Upper lobe of right lung (tissue), 1 donor: Measurements from ENCODE around the gene PDCD6IP. TPM values are rescaled to one million over a fixed set of nuclear protein-coding genes. Genes with fewer than 3 reads are reported as not detected.

Experiments
- ATAC-seq: fragments of 200-7000 bp; cut with Tn5 transposase; one replicate; pipeline ENCODE4 v1.9.1; 2020; ENCODE audit warnings: mild to moderate bottlenecking, moderate library complexity
- DNase-seq: peaks from one replicate; pipeline ENCODE4 v3.0.0-alpha.2; 2020
- H3K27ac ChIP-seq: fragments of 200-600 bp; one replicate; pipeline ENCODE4 v1.8.0; 2022
- H3K27me3 ChIP-seq: fragments of 200-600 bp; one replicate; pipeline ENCODE4 v1.8.0; 2022; ENCODE audit warnings: mild to moderate bottlenecking
- H3K36me3 ChIP-seq: fragments of 200-600 bp; one replicate; pipeline ENCODE4 v1.8.0; 2022
- H3K4me1 ChIP-seq: fragments of 200-600 bp; one replicate; pipeline ENCODE4 v1.8.0; 2022
- H3K4me3 ChIP-seq: fragments of 200-600 bp; one replicate; pipeline ENCODE4 v1.8.0; 2022; ENCODE audit warnings: mild to moderate bottlenecking
- H3K9me3 ChIP-seq: fragments of 200-600 bp; one replicate; pipeline ENCODE4 v1.8.0; 2022
- CTCF ChIP-seq: fragments of 200-600 bp; IDR thresholded peaks from one replicate; pipeline ENCODE4 v1.8.0; 2022; ENCODE audit warnings: antibody characterized with exemption
- intact Hi-C: fragments of 100-400 bp; cut with DNase I; formaldehyde crosslinking; loops from one replicate; pipeline ENCODE4 v1.11.0; 2022
- total RNA-seq: library from RNA; stranded (reverse); fragmentation: NEBNext Ultra II Directional; extraction: Animal tissue kit (Norgen Biotek cat#: 25700); gene quantifications from one replicate; pipeline ENCODE4 v1.2.1, GENCODE V29; 2021
- donor health status: DM: no; HTN: yes; CAD: no; lungs with severe emphysema.

Gene PDCD6IP
- total RNA-seq, 1 donor from 2014 or later, result 266 TPM

DNA sequence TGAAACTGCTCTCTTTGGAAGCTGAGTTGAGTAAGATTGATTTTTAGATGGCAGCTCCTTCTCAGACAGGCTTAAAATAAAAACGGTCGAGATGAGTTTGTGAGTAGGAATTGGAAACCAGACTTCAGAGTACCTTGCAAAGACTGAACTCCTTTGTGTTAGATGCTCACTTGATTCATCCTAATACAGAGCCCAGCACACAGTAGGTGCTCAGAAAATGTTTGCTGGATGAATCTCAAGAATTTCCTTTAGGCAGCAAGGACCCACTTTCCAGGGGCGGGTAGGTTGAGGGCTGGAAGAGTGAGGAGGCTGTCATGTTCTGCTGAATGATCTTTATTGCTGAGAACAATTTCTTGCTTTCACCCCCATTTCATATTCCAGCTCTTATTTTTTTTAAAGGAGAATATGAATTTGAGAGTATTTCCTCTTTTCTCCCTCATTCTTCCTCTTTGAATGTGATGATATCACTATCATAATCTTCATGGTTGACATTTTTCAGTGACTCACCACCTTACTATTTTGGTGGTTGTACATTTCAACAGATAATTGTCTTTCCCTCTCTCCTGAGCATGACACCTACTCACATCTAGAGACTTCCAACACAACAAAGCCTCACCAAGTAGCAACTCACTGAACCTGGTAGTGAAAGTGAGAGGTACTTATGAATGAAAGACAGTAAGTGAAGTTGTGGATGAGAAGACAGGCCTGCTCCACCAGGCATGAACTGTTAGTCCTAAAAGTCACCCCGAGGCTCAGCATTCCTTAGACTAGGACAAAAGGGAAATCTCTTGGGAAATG, 113.3 kb downstream of the PDCD6IP start:
- Histone ChIP-seq H3K4me1 (no peaks in the 10 kb centered on the region), H3K27ac (no peak overlapping the region), H3K9me3 (no peaks in the 10 kb centered on the region), H3K4me3 (no peak overlapping the region), H3K27me3 (no peaks in the 10 kb centered on the region), H3K36me3 (no peaks in the 10 kb centered on the region)
- TF ChIP-seq CTCF, result no peak
- DNase-seq (no peak), ATAC-seq (peak; percentile 25)
- intact Hi-C loops, result no loop called here

GRCh38 chr3:33914212-33914611, 115.8 kb downstream of the PDCD6IP start:
- H3K27me3 ChIP-seq, result no peaks in the 10 kb centered on the region
- no peak for TF ChIP-seq CTCF
- ATAC-seq, result no peak
- H3K9me3 ChIP-seq, result no peaks in the 10 kb centered on the region
- DNase-seq, result no peak
- H3K36me3 ChIP-seq, result no peaks in the 10 kb centered on the region
- H3K4me1 ChIP-seq, result no peaks in the 10 kb centered on the region
- H3K27ac ChIP-seq, result no peak overlapping the region
- intact Hi-C loops, result no loop called here
- H3K4me3 ChIP-seq, result no peak overlapping the region

DNA sequence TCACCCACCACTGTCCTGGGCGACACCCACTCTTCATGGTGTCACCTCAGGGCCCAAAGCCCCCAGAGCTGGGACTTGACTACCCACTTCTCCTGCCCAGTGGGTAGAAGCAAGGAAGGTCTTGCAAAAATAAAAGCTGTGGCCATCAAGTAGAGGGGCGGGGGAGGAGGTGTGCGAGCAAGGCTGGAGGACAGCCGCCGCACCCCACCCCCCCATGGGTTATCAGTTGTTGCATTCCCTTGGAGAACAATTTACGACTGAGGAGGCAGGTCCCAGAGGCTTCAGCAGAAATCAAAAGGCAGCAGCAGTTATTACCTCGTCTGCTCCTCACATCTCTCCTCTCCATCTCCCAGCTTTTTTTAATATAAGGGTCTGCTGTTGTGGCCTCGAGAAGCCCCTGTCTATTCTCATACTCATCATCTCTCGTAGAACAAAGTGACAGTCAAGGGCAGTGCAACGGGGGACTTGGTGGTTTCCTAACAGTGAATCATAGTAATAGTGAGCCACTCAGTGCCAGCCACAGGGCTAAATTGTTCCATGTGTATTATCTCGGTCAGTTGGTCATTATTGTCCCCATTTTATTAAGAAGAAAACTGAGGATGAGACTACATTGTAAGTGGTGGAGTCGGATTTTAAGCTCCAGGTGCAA, 116.4 kb downstream of the PDCD6IP start:
- Histone ChIP-seq H3K9me3 (no peaks in the 10 kb centered on the region), H3K4me1 (no peaks in the 10 kb centered on the region), H3K27me3 (no peaks in the 10 kb centered on the region), H3K27ac (no peak overlapping the region), H3K36me3 (no peaks in the 10 kb centered on the region), H3K4me3 (no peak overlapping the region)
- intact Hi-C loops, result no loop called here
- no peak for ATAC-seq
- no peak for TF ChIP-seq CTCF
- DNase-seq, result no peak

GRCh38 chr3:33915796-33916546, 117.5 kb downstream of the PDCD6IP start:
- Histone ChIP-seq H3K27me3 (no peaks in the 10 kb centered on the region), H3K4me3 (no peak overlapping the region), H3K27ac (no peak overlapping the region), H3K4me1 (no peaks in the 10 kb centered on the region), H3K36me3 (no peaks in the 10 kb centered on the region), H3K9me3 (no peaks in the 10 kb centered on the region)
- DNase-seq (no peak), ATAC-seq (no peak)
- peak; percentile 14 for TF ChIP-seq CTCF
- intact Hi-C loops, result no loop called here

- Histone ChIP-seq H3K27ac (no peak overlapping the region), H3K9me3 (no peaks in the 10 kb centered on the region), H3K27me3 (no peaks in the 10 kb centered on the region), H3K4me3 (no peak overlapping the region), H3K4me1 (no peaks in the 10 kb centered on the region), H3K36me3 (no peaks in the 10 kb centered on the region)
- no peak for ATAC-seq
- no peak for DNase-seq
- intact Hi-C loops, result no loop called here
- TF ChIP-seq CTCF, result no peak
Observed at GRCh38 chr3:33918126-33918756, 119.8 kb downstream of the PDCD6IP start.

Other genes starting within 250 kb of the PDCD6IP start
- gene CLASP2, start 80.4 kb upstream of the PDCD6IP start, total RNA-seq, result 64.0 TPM